Measurements from ENCODE around the gene ADAM12. TPM values are rescaled to one million over a fixed set of nuclear protein-coding genes. Genes with fewer than 3 reads are reported as not detected.
"Not testable (repeated sequence)": the region's sequence is repeated elsewhere in the genome, so short reads cannot be mapped to it uniquely, and the experiment has no call there.

ADAM12 gene
- total RNA-seq, 1 donor from 2014 or later = 100 TPM

DNA sequence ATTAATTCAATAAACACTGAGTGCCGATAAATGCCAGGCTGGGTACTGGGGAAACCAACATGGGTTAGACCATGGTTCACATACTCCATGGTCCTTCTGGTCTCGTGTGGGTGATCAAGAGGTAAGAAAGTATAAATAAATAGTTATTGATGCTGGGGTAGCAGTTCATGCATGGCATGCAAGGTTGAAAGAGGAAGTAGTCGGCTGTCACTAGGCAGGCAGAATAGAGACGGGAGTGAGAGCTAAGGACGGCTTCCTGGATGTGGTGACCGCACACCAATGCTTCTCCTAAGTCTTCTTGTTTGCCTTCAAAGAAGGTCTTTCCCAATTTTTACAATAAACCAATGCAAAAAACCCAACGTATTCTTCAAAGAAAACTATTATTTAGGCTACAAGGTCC lies 208.6 kb downstream of the ADAM12 start:
- Mint-ChIP-seq H3K36me3 (ENCODE audit: low read depth, unreplicated experiment) (peaks cover 10% of the 10 kb centered on the region), H3K27ac (ENCODE audit: unreplicated experiment) (no peak overlapping the region), H3K9me3 (ENCODE audit: unreplicated experiment) (peaks cover 1% of the 10 kb centered on the region), H3K27me3 (ENCODE audit: low read depth, unreplicated experiment) (no peaks in the 10 kb centered on the region), H3K4me3 (ENCODE audit: unreplicated experiment) (no peak overlapping the region), H3K4me1 (ENCODE audit: low read depth, unreplicated experiment) (peaks cover 13% of the 10 kb centered on the region)
- H3K79me2 ChIP-seq (ENCODE audit: insufficient read depth, low read length) = peaks cover 50% of the 10 kb centered on the region
- no peak overlapping the region for H3K4me3 ChIP-seq (ENCODE audit: insufficient read depth, low read depth, low read length)
- no peak for FAIRE-seq
- TF ChIP-seq, protein P1, sequence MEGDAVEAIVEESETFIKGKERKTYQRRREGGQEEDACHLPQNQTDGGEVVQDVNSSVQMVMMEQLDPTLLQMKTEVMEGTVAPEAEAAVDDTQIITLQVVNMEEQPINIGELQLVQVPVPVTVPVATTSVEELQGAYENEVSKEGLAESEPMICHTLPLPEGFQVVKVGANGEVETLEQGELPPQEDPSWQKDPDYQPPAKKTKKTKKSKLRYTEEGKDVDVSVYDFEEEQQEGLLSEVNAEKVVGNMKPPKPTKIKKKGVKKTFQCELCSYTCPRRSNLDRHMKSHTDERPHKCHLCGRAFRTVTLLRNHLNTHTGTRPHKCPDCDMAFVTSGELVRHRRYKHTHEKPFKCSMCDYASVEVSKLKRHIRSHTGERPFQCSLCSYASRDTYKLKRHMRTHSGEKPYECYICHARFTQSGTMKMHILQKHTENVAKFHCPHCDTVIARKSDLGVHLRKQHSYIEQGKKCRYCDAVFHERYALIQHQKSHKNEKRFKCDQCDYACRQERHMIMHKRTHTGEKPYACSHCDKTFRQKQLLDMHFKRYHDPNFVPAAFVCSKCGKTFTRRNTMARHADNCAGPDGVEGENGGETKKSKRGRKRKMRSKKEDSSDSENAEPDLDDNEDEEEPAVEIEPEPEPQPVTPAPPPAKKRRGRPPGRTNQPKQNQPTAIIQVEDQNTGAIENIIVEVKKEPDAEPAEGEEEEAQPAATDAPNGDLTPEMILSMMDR (IDR thresholded peaks at IDR 0.05; ENCODE audit: insufficient read depth, low read depth, low read length) = no peak
- TF ChIP-seq EZH2 (IDR thresholded peaks at IDR 0.05; ENCODE audit: insufficient read depth, low read length) = no peak
- H3K27ac ChIP-seq (ENCODE audit: low read depth, low read length) = no peak overlapping the region
- no peaks in the 10 kb centered on the region for H3K9me3 ChIP-seq (ENCODE audit: insufficient read depth, low read depth, low read length)
- H3K4me2 ChIP-seq (ENCODE audit: low read length) = no peak overlapping the region
- DNase-seq (ENCODE audit: low read depth) = no peak
- no peak overlapping the region for H2AFZ ChIP-seq (ENCODE audit: low read depth, low read length)
- H3K36me3 ChIP-seq (ENCODE audit: insufficient read depth, low read length) = peaks cover 4% of the 10 kb centered on the region
- no peaks in the 10 kb centered on the region for H3K27me3 ChIP-seq (ENCODE audit: insufficient read depth, low read length)
- H3K4me1 ChIP-seq (ENCODE audit: insufficient read depth, low read length) = peaks cover 22% of the 10 kb centered on the region
- no peaks in the 10 kb centered on the region for H4K20me1 ChIP-seq (ENCODE audit: insufficient read depth, low read length)
- H3K9ac ChIP-seq (ENCODE audit: low read length) = no peak overlapping the region

DNA sequence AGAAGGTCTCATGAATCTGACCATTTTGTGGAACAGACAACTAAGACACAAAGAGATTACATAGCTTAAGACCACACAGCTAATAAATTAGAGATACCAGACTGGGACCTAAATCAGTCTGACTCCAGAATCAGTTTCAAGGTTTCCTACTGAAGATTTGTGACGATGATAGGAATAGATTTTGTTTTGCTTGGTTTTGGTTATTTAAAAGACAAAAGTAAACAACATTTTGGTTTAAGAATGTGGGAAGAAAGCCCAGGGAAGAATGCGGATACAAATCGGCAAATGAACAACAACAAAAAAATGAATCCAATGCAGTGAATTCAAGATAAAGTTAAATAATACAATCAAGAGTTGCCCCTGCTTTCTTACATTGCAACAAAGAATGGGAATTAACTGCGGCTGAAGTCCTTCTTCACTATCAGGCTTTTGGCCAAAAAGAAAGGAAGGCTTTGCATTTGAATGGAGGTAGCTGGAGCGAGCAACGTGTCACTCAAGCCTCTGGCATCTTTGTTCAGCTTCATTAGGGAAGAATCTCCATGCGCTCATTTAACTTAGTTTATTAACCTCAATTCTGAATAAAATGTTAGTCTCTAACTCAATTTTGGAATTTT lies 210.8 kb downstream of the ADAM12 start:
- Histone ChIP-seq H3K4me1 (ENCODE audit: insufficient read depth, low read length) (peaks cover 20% of the 10 kb centered on the region), H3K79me2 (ENCODE audit: insufficient read depth, low read length) (peaks cover 51% of the 10 kb centered on the region), H3K4me3 (ENCODE audit: insufficient read depth, low read depth, low read length) (peak overlapping the region; percentile 13), H4K20me1 (ENCODE audit: insufficient read depth, low read length) (no peaks in the 10 kb centered on the region), H3K27ac (ENCODE audit: low read depth, low read length) (peak overlapping the region; percentile 55), H3K27me3 (ENCODE audit: insufficient read depth, low read length) (no peaks in the 10 kb centered on the region), H3K9ac (ENCODE audit: low read length) (peak overlapping the region; percentile 56), H3K36me3 (ENCODE audit: insufficient read depth, low read length) (peaks cover 4% of the 10 kb centered on the region), H3K9me3 (ENCODE audit: insufficient read depth, low read depth, low read length) (no peaks in the 10 kb centered on the region), H2AFZ (ENCODE audit: low read depth, low read length) (no peak overlapping the region), H3K4me2 (ENCODE audit: low read length) (peak overlapping the region; percentile 71)
- peaks cover 13% of the 10 kb centered on the region for H3K4me1 Mint-ChIP-seq (ENCODE audit: low read depth, unreplicated experiment)
- TF ChIP-seq EZH2 (IDR thresholded peaks at IDR 0.05; ENCODE audit: insufficient read depth, low read length) = no peak
- TF ChIP-seq, protein P1 (IDR thresholded peaks at IDR 0.05; ENCODE audit: insufficient read depth, low read depth, low read length) = no peak
- no peak overlapping the region for H3K4me3 Mint-ChIP-seq (ENCODE audit: unreplicated experiment)
- DNase-seq (ENCODE audit: low read depth) (peak; percentile 68), FAIRE-seq (peak; percentile 76)
- H3K27ac Mint-ChIP-seq (ENCODE audit: unreplicated experiment) = no peak overlapping the region
- H3K9me3 Mint-ChIP-seq (ENCODE audit: unreplicated experiment) = peaks cover 1% of the 10 kb centered on the region
- H3K36me3 Mint-ChIP-seq (ENCODE audit: low read depth, unreplicated experiment) = peaks cover 12% of the 10 kb centered on the region
- no peaks in the 10 kb centered on the region for H3K27me3 Mint-ChIP-seq (ENCODE audit: low read depth, unreplicated experiment)

DNA sequence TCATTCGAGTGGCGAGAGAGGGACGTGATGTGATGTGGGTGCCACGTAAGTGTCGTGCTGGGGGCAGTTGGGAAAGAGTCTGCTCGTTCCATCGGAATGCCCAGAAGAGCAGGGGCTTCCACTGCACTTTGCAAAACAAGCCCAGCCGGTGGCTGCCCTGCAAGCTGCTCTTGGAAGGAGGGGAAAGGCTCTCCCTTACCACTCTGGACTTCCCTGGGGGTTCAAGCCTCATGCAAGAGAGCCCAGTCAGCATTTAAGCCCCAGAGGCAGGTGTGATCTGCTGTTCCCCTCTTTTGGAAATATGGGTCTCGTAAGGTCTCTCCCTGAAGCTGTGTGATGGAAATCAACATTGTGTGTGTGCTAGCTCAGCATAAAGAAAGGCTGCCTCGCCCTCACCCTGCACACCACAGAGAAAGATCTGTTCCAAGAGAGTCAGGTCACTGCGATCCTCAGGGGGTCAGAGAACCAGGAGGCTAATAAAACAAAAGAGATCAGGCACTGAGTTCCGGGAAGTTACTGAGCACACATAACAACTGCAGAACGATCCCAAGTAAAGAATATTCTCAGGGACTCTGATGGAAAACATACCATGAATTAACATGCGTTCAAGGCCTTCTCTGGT lies 212.5 kb downstream of the ADAM12 start:
- Mint-ChIP-seq H3K4me3 (ENCODE audit: unreplicated experiment) (no peak overlapping the region), H3K9me3 (ENCODE audit: unreplicated experiment) (peaks cover 1% of the 10 kb centered on the region), H3K4me1 (ENCODE audit: low read depth, unreplicated experiment) (peaks cover 25% of the 10 kb centered on the region), H3K36me3 (ENCODE audit: low read depth, unreplicated experiment) (peaks cover 10% of the 10 kb centered on the region), H3K27me3 (ENCODE audit: low read depth, unreplicated experiment) (no peaks in the 10 kb centered on the region), H3K27ac (ENCODE audit: unreplicated experiment) (no peak overlapping the region)
- TF ChIP-seq, protein P1 (IDR thresholded peaks at IDR 0.05; ENCODE audit: insufficient read depth, low read depth, low read length) = no peak
- TF ChIP-seq EZH2 (IDR thresholded peaks at IDR 0.05; ENCODE audit: insufficient read depth, low read length) = no peak
- Histone ChIP-seq H3K36me3 (ENCODE audit: insufficient read depth, low read length) (peaks cover 4% of the 10 kb centered on the region), H3K9ac (ENCODE audit: low read length) (peak overlapping the region; percentile 29), H3K4me2 (ENCODE audit: low read length) (no peak overlapping the region), H3K27ac (ENCODE audit: low read depth, low read length) (peak overlapping the region; percentile 45), H3K27me3 (ENCODE audit: insufficient read depth, low read length) (no peaks in the 10 kb centered on the region), H3K4me1 (ENCODE audit: insufficient read depth, low read length) (peaks cover 32% of the 10 kb centered on the region), H2AFZ (ENCODE audit: low read depth, low read length) (peak overlapping the region; percentile 1), H3K79me2 (ENCODE audit: insufficient read depth, low read length) (peaks cover 44% of the 10 kb centered on the region), H3K9me3 (ENCODE audit: insufficient read depth, low read depth, low read length) (no peaks in the 10 kb centered on the region), H3K4me3 (ENCODE audit: insufficient read depth, low read depth, low read length) (no peak overlapping the region), H4K20me1 (ENCODE audit: insufficient read depth, low read length) (no peaks in the 10 kb centered on the region)
- FAIRE-seq (no peak), DNase-seq (ENCODE audit: low read depth) (no peak)

DNA sequence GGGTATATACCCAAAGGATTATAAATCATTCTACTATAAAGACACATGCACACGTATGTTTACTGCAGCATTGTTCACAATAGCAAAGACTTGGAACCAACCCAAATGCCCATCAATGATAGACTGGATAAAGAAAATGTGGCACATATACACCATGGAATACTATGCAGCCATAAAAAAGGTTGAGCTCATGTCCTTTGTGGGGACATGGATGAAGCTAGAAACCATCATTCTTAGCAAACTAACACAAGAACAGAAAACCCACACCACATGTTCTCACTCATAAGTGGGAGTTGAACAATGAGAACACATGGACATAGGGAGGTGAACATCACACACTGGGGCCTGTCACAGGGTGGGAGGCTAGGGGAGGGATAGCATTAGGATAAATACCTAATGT lies 215.5 kb downstream of the ADAM12 start:
- not testable (repeated sequence) for DNase-seq (ENCODE audit: low read depth); H3K27ac ChIP-seq (ENCODE audit: low read depth, low read length); H3K4me3 Mint-ChIP-seq (ENCODE audit: unreplicated experiment); H3K27ac Mint-ChIP-seq (ENCODE audit: unreplicated experiment); H4K20me1 ChIP-seq (ENCODE audit: insufficient read depth, low read length); H2AFZ ChIP-seq (ENCODE audit: low read depth, low read length); H3K27me3 Mint-ChIP-seq (ENCODE audit: low read depth, unreplicated experiment); H3K27me3 ChIP-seq (ENCODE audit: insufficient read depth, low read length); FAIRE-seq; H3K4me3 ChIP-seq (ENCODE audit: insufficient read depth, low read depth, low read length); H3K36me3 Mint-ChIP-seq (ENCODE audit: low read depth, unreplicated experiment); H3K36me3 ChIP-seq (ENCODE audit: insufficient read depth, low read length); H3K9me3 ChIP-seq (ENCODE audit: insufficient read depth, low read depth, low read length); H3K4me2 ChIP-seq (ENCODE audit: low read length); H3K9me3 Mint-ChIP-seq (ENCODE audit: unreplicated experiment); H3K9ac ChIP-seq (ENCODE audit: low read length)
- H3K4me1 Mint-ChIP-seq (ENCODE audit: low read depth, unreplicated experiment) = peaks cover 28% of the 10 kb centered on the region
- peaks cover 42% of the 10 kb centered on the region for H3K79me2 ChIP-seq (ENCODE audit: insufficient read depth, low read length)
- H3K4me1 ChIP-seq (ENCODE audit: insufficient read depth, low read length) = peaks cover 32% of the 10 kb centered on the region

Measured in astrocyte (in vitro differentiated cells and primary cell).